GM12874 (cell line): Measurements from ENCODE around the gene KLF12.

Source experiments
- TF ChIP-seq, protein P1 (sequence below): IDR thresholded peaks from 2 replicates; pipeline ENCODE4 v1.5.1; 2011; ENCODE audit warnings: low read depth, mild to moderate bottlenecking, control low read depth, low read length, moderate library complexity; ENCODE audit not compliant: insufficient read depth

The KLF12 gene

DNA sequence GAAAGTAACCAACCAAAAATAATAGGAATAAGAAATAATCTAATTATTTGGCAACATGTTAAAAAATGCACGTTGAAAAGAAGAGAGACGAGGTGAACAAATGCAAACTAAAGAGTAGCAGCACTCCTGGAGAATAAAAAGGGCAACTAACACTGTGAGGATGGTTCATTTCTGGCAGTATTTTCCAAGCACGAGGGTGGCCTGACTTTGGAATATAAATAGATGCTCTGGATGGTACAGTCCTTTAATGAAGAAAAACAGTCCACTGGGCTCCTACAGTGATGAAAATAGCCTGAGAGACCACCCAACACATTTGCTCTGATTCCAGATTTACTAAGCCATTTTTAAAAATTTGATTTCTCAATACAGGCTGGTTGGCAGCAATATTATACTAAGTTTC lies 17.7 kb upstream of the KLF12 start:
- TF ChIP-seq, protein P1, sequence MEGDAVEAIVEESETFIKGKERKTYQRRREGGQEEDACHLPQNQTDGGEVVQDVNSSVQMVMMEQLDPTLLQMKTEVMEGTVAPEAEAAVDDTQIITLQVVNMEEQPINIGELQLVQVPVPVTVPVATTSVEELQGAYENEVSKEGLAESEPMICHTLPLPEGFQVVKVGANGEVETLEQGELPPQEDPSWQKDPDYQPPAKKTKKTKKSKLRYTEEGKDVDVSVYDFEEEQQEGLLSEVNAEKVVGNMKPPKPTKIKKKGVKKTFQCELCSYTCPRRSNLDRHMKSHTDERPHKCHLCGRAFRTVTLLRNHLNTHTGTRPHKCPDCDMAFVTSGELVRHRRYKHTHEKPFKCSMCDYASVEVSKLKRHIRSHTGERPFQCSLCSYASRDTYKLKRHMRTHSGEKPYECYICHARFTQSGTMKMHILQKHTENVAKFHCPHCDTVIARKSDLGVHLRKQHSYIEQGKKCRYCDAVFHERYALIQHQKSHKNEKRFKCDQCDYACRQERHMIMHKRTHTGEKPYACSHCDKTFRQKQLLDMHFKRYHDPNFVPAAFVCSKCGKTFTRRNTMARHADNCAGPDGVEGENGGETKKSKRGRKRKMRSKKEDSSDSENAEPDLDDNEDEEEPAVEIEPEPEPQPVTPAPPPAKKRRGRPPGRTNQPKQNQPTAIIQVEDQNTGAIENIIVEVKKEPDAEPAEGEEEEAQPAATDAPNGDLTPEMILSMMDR: no peak

DNA sequence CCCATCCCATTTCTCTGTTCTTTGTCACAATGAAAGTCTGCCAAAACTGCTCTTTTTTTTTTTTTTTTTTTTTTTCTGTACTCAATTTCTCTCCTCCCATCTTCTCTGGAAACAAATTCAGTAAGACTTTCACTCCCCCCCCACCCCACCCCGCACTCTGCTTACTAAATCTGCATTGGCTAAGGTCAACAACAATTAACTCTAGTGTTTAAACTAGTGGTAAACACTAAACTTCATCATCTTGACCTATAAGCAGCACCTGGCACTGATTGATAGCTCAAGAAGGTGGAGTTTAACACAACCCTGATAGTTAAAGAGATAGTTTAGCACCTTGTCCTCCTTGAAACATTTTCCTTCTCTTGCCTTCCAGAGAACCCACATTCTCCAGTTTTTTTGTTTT lies 14.1 kb upstream of the KLF12 start:
- TF ChIP-seq, protein P1: no peak

DNA sequence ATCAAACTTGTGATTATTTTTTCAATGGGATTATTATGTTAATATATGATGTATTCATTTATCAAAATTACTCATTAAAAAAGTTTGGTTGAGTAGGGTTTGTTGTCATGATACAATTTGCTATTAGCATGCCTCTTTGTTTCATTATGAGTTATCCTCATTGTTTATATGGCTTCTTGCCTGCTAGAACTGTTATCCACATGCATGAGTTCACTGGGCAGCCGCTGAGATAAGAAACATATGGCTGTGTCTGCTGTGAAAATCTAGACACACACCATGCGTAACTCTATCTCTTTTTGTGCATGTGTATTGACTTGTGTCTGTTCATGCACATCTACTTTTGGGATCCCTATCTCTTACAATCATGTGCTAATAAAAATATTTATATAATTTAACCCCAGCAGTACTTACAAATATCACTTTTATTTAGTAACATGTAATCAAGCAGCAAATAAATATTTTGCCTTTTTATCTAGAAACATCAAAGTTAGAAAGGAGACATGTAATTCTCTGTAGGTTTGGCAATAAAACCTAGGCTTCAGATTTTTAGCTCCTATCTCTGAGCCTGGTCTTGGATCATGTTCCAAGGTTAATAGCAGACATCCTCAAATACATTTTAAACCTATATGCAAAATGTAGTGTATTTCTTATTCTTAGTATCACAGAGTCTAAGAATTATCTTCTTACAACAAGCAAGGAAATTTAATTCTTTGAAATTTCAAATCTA lies 11.2 kb upstream of the KLF12 start:
- TF ChIP-seq, protein P1: no peak

DNA sequence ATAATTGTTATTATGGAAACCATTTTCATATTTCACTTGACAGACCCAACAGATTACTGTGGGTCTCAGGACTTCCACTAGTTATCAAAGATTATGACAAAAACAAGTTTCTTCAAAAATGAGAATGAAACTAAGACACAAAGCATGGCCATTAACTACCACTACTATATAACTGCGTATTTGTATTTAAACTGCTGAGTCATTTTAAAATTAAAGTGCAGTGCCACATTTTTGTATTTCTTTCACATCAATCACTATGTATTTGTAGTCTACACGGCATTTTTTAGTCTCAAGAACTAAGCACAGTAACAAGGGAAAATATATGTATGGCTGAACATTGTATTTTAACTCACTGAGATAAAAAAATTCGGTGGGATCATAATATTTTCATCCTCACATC lies 10.1 kb upstream of the KLF12 start:
- TF ChIP-seq, protein P1: no peak

DNA sequence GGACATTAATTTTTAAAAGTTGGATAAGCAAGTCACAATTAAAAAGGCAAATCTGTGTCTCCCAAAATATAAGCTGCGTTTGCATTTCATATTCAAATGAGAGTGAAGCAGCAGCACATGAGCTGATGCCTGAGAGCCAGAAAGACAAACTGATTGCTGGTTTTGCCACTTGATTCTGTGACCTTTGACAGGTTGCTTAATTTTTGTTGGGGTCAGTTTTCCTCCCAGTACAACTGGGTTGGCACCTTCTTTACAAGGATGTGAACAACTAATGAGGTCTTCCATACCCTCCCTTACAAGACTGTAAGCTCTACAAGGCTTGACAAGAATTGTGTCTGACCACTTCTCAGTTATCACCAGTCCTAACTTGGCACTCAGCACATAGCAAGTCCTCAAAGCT lies 8.1 kb upstream of the KLF12 start:
- TF ChIP-seq, protein P1: no peak

DNA sequence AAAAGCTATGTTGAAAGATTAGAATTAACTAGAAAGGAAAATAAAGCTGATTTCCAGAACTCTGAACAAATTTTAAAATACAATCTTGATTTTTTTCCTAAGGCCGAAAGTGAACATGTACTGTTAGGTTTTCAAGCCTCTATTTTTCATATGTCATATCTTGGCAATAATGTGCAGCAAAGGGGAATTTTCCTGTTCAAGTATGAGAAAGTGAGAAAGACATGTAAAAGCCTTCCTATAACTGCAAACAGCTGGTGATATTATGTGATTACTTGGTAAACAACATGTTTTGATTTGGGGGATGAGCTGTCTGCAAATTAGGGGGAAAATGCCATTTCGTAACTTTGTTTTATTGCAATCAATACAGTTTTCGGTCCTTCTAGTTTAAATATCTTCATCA lies 4.0 kb upstream of the KLF12 start:
- TF ChIP-seq, protein P1: no peak

DNA sequence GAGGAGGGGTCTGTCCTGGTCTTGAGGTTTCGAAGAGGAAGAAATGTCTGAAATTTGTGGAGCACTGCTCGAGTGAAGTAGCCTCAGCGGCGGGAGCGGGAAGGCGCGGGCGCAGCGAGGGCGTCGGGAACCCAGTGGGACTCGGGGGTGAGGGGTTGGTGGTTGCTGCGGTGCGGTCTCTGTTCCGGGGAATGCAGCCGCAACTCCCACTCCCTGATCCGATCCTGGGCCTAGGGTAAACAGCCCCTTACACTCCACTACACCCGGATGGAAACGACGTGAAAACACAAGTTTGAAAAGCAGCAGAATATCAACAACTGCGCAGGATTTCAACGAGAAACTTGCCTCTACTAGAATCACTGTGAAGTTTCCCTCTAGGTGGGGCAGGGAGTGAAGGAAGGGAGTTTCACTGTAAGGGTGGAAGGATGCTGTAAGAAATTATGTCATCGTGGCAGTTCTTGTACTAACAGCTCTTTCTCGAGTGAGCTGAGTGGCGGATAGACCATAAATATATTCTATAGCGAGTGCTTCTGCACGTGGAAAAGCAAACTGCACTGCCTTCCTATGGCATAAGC lies 2.0 kb upstream of the KLF12 start:
- TF ChIP-seq, protein P1: no peak
